IPS-11a (cell line): ENCODE measurements around the gene PFKFB3.
A peak's percentile ranks its signal among the peaks of the same experiment; 100 is the strongest.
"Not testable (repeated sequence)": the region's sequence is repeated elsewhere in the genome, so short reads cannot be mapped to it uniquely, and the experiment has no call there.

ENCODE experiments used
- H3K4me3 ChIP-seq: one replicate; pipeline ENCODE4 v1.5.1; 2013; ENCODE audit warnings: low read depth, low read length, control low read depth

Gene PFKFB3

GRCh38 chr10:6200734-6201515 is 1.8 kb upstream of the PFKFB3 start:
- H3K4me3 ChIP-seq = peak overlapping the region; percentile 24

DNA sequence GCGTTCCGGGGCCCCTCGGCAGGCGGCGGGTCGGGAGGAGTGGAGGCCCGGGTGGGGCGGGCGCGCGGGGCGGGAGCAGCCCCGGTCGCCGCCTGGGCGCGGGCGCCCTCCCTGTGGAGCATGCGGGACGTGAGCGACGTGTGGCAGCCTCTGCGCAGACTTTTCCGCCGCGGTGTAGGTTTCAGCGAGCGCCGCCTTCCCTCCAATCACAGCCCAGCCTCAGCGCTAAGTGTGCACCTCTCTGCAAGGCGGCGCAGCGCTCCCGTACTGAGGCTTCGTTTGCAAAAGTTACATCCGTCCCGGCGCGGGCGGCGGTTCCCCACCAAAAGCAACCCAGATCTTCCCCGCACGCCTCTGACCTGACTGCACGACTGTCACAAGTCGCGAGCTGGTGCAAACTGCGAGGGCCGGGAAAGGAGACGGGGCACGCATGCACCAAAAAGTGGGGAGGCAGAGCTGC is 1.2 kb upstream of the PFKFB3 start:
- H3K4me3 ChIP-seq = peak overlapping the region; percentile 28

- H3K4me3 ChIP-seq = peak overlapping the region; percentile 24
Observed at GRCh38 chr10:6202098-6202683, 541 bp upstream of the PFKFB3 start.

GRCh38 chr10:6203331-6204062 is 765 bp downstream of the PFKFB3 start:
- peak overlapping the region; percentile 86 for H3K4me3 ChIP-seq

DNA sequence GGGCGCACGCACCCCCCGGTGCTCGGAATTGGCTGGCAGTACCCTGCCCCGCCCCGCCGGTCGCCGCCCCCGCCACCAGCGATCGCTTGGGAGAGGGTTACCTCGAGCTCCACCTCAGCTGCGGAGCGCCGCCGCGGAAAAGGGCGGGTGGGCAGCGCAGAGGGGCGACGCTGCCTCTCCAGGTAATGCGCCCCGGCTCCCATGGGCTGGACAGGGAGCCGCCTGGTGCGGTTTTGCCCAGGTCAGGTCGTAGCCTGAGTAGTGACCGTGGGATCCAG is 1.3 kb downstream of the PFKFB3 start:
- peak overlapping the region; percentile 86 for H3K4me3 ChIP-seq

- H3K4me3 ChIP-seq = peak overlapping the region; percentile 86
Observed at GRCh38 chr10:6204341-6205191, 1.8 kb downstream of the PFKFB3 start.

- not testable (repeated sequence) for H3K4me3 ChIP-seq
Observed at GRCh38 chr10:6206486-6206885, 3.8 kb downstream of the PFKFB3 start.

- no peak overlapping the region for H3K4me3 ChIP-seq
Observed at GRCh38 chr10:6207658-6208057, 4.9 kb downstream of the PFKFB3 start.

DNA sequence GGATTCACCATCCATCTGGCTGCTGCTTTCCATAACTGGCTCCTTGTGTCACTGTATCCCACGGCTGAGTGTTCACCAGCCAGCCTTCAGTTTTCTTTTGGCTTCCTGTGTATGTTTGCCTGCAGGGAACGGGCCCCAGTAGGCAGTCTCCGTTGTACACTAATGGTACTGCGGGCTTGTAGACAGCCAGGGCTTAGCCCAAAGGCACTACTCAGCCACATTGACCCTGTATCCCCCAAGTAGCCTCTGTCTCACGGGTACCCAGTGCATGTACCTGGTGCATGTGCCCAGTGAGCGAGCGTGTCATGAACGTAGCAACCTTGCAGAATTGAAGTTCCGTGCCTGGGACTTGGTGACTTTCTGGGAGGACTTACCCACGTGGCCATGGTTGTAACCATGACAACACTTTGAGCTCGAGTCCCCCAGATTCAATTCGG is 6.1 kb downstream of the PFKFB3 start:
- H3K4me3 ChIP-seq = no peak overlapping the region

- no peak overlapping the region for H3K4me3 ChIP-seq
Observed at GRCh38 chr10:6211341-6211670, 8.6 kb downstream of the PFKFB3 start.

GRCh38 chr10:6211671-6212635 is 9.2 kb downstream of the PFKFB3 start:
- H3K4me3 ChIP-seq = no peak overlapping the region

GRCh38 chr10:6212806-6213205 is 10.1 kb downstream of the PFKFB3 start:
- H3K4me3 ChIP-seq = no peak overlapping the region

GRCh38 chr10:6213257-6213905 is 10.6 kb downstream of the PFKFB3 start:
- no peak overlapping the region for H3K4me3 ChIP-seq

- H3K4me3 ChIP-seq = no peak overlapping the region
Observed at GRCh38 chr10:6213908-6214307, 11.2 kb downstream of the PFKFB3 start.

DNA sequence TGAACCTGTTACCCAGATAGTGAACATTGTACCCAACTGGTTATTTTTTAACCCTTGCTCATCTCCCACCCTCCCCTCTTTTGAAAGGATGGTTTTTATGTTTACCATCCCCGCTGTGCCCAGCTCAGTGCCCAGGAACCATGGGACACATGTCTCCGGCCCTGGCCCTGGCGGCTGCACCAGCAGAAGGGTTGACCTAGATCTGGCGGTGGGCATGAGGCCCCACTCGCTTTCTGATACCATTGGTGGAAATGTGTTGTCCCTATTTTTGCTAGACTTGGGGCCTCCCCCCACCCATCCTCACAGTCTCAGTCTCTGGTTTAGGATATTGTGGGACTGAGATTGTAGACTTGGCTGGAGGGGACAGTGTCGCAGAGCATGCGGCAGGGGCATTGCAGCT is 11.9 kb downstream of the PFKFB3 start:
- no peak overlapping the region for H3K4me3 ChIP-seq

GRCh38 chr10:6215241-6215640 is 12.5 kb downstream of the PFKFB3 start:
- no peak overlapping the region for H3K4me3 ChIP-seq

DNA sequence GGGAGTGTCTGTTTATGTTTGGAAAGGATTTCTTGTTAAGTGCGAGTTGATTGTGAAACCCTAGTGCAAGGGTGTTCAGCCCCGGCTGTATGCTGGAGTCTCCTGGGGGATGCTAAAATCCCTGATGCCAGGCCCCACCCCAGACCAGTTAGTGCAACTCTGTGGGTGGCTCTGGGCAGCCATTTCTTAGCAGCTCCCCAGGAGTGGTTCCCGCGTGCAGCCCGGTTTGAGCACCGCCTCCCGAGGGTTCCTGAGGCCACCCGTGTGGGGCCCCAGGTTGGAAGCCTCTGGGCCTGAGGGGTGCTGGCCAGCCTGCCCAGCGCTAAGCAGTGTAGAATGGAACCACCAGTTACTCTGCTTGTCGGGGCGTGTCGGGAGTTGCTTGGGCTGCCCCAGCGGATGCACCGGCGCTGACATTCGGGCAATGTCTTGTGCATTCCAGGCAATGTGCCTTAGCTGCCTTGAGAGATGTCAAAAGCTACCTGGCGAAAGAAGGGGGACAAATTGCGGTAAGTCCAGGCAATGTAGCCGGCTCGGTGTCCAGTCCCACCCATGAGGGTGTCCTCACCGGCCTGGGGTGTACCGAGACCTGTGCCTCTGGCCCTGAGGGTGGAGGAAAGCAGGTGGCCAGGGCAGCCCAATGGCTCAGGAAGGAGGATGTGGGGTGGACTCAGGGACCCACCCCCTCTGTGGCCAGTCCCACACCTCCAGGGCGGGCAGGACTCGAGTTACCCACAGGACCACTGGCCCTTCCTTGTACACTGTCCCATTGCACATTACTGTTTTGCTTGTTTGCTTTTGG is 13.2 kb downstream of the PFKFB3 start:
- no peak overlapping the region for H3K4me3 ChIP-seq

DNA sequence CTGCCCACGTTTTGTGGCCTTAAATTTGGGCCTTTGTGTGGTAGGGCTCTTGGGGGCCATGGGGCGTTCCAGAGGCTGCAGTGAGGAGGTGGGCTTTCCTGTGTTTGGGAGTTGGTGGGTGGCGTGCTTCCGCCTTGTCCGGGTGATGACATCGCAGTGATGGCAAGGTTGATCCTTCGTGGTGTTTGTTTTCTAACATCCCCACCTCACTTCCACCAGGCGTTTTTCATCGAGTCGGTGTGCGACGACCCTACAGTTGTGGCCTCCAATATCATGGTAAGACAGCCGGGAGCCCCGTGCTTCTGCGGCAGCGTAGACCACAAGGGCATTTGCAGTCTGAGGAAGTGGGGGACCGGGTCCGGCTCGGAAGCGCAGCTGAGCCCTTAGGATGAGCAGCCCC is 14.2 kb downstream of the PFKFB3 start:
- no peak overlapping the region for H3K4me3 ChIP-seq

GRCh38 chr10:6217611-6218010 is 14.9 kb downstream of the PFKFB3 start:
- H3K4me3 ChIP-seq = no peak overlapping the region
